HG03432 (cell line): ENCODE results near the gene TLCD1.

Experiments used
- ATAC-seq: cut with Tn5 transposase; IDR thresholded peaks from one replicate; pipeline ENCODE4 v1.9.1; 2021; ENCODE audit warnings: mild to moderate bottlenecking, moderate library complexity; ENCODE audit not compliant: unreplicated experiment

Gene TLCD1

DNA sequence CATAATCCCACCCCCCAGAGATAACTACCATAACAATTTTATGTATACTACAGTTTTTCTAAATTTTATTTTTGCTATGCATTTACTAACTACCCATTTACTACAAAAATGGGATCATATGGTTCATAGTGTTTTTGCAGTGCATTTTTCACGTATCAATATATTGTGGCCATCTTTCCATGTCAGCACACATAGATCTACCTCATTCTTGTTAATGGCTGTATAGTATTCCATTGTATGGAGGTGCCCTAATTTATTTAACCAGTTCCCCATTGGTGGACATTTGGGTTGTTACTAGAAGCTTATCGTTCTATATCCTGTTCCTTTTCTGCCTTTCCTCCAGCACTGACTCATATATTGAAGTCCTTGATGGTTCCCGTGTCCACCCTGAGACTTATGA is 37.0 kb downstream of the TLCD1 start:
- ATAC-seq: no peak

DNA sequence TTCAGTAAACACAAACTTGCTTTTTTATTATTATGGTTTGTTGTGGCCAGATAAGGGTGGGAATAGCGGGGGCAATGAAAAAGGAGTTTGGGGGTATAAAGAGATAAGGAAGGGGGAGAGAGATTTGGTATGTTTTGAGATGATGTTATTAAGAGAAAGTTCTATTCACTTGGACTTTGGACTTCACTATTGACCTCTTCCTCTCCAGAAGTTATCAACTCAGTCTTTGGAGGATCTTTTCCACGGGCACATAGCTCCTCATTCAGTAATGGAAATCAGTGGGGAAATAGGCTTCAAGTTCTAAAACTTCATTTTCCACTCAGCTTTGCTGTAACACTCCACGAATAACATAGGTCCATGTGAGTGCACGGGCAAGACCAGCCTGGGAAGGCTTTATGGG is 37.6 kb downstream of the TLCD1 start:
- no peak for ATAC-seq

DNA sequence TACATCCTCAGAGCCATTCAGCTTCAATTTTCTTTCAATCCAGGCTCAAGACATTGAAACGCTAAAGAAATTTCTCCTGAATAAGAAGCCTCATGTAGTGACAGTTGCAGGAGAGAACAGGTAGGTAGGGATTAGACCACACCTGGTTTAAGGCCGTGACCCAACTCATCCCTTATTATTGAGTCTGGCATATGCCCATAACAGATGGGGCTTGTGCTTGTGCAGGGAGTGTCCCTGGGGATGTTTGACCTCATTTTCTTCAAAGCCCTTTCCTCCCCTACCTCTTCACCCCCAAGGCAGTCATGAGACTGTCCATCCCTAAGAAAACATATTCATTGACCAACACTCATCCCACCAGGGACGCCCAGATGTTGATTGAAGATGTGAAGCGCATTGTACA is 39.7 kb downstream of the TLCD1 start:
- no peak for ATAC-seq

DNA sequence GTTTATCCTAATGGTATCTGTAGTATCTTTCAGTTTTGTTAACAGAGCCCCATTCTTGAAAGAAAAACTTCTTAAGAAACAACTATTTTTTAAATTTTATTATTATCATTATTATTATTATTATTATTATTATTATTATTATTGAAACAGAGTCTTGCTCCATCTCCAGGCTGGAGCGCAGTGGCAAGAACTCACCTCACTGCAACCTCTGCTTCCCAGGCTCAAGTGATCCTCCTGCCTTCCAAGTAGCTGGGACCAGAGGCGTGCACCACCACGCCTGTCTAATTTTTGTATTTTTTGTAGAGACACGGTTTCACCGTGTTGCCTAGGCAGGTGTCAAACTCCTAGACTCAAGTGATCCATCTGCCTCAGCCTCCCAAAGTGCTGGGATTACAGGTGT is 40.7 kb downstream of the TLCD1 start:
- no peak for ATAC-seq

DNA sequence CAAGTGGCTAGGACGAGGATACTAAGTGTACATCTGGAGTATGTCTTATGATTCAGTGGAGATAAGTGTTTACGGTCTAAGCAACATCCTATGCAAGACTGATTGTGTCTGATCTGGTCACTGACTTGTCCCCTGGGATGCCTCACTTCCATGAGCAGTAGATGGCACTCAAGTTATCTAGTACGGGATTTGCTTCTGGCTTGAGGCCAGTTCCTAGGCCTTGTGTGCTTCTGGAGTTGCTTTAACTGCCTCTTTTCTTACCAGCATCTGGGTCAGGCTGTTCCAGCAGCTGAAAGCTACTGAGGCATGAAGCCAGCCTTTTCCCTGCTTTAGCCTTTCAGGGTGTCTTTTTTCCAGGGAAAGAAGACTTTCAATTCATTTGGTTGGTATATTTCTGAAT is 41.1 kb downstream of the TLCD1 start:
- ATAC-seq: no peak

DNA sequence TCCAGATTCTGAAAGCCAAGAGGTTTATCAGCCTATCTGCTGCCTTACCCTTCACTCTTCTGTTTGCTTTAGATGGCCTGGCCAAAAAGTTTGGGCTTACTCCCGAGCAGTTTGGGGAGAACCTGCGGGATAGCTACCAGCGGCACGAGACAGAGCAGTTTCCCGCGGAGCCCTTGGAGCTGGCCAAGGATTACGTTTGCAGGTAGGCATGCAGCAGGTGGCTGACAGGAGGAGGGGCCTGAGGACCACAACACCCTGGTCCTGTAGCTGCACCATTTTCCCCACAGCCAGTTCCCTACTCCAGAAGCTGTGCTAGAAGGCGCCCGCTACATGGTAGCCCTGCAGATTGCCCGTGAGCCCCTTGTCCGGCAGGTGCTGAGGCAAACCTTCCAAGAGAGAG is 43.4 kb downstream of the TLCD1 start:
- no peak for ATAC-seq

DNA sequence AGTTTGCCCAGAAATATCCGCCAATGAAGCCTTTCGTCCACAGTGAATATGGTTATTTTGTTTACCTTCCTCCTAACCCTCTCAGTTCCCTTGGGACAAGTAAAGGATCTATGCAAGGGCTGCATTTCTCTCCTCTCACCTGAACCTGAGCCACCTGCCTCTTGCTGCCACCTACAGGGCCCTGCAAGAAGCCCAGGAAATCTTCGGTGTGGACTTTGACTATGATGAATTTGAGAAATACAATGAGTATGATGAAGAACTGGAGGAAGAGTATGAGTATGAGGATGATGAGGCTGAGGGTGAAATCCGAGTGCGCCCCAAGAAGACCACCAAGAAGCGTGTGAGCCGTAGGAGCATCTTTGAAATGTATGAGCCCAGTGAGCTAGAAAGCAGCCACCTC is 50.1 kb downstream of the TLCD1 start:
- ATAC-seq: no peak

DNA sequence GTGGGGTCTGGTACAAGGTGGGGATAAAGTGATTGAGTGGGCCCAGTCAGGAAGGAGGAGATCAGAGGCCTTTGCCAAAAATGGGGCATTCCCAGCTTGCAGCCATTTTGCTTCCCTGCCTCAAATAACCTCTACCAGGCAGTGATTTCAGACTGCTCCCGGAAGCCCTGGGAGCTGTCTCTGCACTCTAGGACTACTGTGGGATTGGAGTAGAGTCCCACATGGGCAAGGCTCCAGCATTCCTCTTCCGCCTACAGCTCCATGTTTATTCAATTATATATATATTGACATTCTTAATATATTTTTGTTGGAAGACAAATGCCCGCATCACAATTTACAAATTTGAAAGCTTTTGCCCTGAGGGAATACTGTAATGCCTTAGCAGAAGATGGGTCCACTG is 50.5 kb downstream of the TLCD1 start:
- ATAC-seq: no peak
